ENCODE data around the gene CD80.

- TF ChIP-seq ATF3 (IDR thresholded peaks at IDR 0.05) (no peak), ATF3 (CRISPR knock-in tag; conservative IDR thresholded peaks at IDR 0.05) (no peak), REST (IDR thresholded peaks at IDR 0.05; ENCODE audit: borderline replicate concordance) (no peak), REST (CRISPR knock-in tag; IDR thresholded peaks at IDR 0.05; ENCODE audit: low read depth) (no peak), CTCF (IDR thresholded peaks at IDR 0.05 in 2 of 3, conservative IDR thresholded peaks at IDR 0.05 in 1 of 3; ENCODE audit: insufficient read depth in 2 of 3, low read depth in 1 of 3, low read length in 3 of 3) (no peak), BMI1 (IDR thresholded peaks at IDR 0.05; ENCODE audit: low read length) (no peak), ZNF274 (IDR thresholded peaks at IDR 0.05; ENCODE audit: borderline replicate concordance, low read depth, low read length) (no peak), EP300 (IDR thresholded peaks at IDR 0.05; ENCODE audit: low read length) (no peak), ATF2 (CRISPR knock-in tag; IDR thresholded peaks at IDR 0.05) (no peak), CCNT2 (IDR thresholded peaks at IDR 0.05; ENCODE audit: borderline replicate concordance, extremely low read depth, insufficient read length, low read depth, low read length) (no peak), ZNF592 (IDR thresholded peaks at IDR 0.05) (no peak), ZBTB1 (CRISPR knock-in tag; IDR thresholded peaks at IDR 0.05; ENCODE audit: borderline replicate concordance, low read depth) (no peak), NFE2L1 (tag; IDR thresholded peaks at IDR 0.05; ENCODE audit: borderline replicate concordance, low read depth) (no peak), ATF4 (CRISPR knock-in tag; IDR thresholded peaks at IDR 0.05) (no peak)
These were observed 59.1 kb downstream of the CD80 start for GRCh38 chr3:119500265-119500664.

All from K562 (cell line).